Liver (tissue), 9 donors: ENCODE data around the gene CPNE8. TPM values are rescaled to one million over a fixed set of nuclear protein-coding genes. Genes with fewer than 3 reads are reported as not detected.

ENCODE experiments used
- DNase-seq: peaks from one replicate; pipeline ENCODE4 v3.0.0-alpha.2; 2017; ENCODE audit warnings: low spot score
- H3K27ac ChIP-seq, 2 donors: one replicate each; pipeline ENCODE4 v1.7.0; 2013; ENCODE audit warnings: inconsistent platforms in 2 of 2, low read length in 2 of 2, control low read depth in 1 of 2, low read depth in 1 of 2, mild to moderate bottlenecking in 1 of 2
- H3K27me3 ChIP-seq, 4 donors: one replicate each; pipeline versions ENCODE4 v1.6.1 to v1.7.0; 2013; ENCODE audit warnings: low read length in 3 of 4, inconsistent platforms in 1 of 4, mild to moderate bottlenecking in 1 of 4, moderate library complexity in 1 of 4; ENCODE audit not compliant: control insufficient read depth in 4 of 4, insufficient read depth in 4 of 4
- H3K36me3 ChIP-seq, 4 donors: one replicate each; pipeline versions ENCODE4 v1.6.1 to v1.7.0; 2013; ENCODE audit warnings: low read length in 3 of 4, mild to moderate bottlenecking in 3 of 4, low read depth in 1 of 4, moderate library complexity in 1 of 4; ENCODE audit not compliant: control insufficient read depth in 4 of 4, insufficient read depth in 3 of 4
- H3K4me1 ChIP-seq, 4 donors: one replicate each; pipeline versions ENCODE4 v1.6.1 to v1.7.0; 2013; ENCODE audit warnings: low read length in 3 of 4, mild to moderate bottlenecking in 3 of 4, moderate library complexity in 1 of 4; ENCODE audit not compliant: control insufficient read depth in 4 of 4, insufficient read depth in 4 of 4
- H3K4me3 ChIP-seq, 3 donors: one replicate each; pipeline versions ENCODE4 v1.6.1 to v1.7.0; 2013; ENCODE audit warnings: low read length in 3 of 3, control low read depth in 1 of 3, low read depth in 1 of 3, mild to moderate bottlenecking in 1 of 3
- H3K9ac ChIP-seq, 2 donors: one replicate each; pipeline ENCODE4 v1.7.0; 2013; ENCODE audit warnings: low read length in 2 of 2, mild to moderate bottlenecking in 2 of 2, moderate library complexity in 2 of 2, control low read depth in 1 of 2, low read depth in 1 of 2
- H3K9me3 ChIP-seq, 4 donors: one replicate each; pipeline versions ENCODE4 v1.6.1 to v1.7.0; 2013; ENCODE audit warnings: low read length in 3 of 4; ENCODE audit not compliant: control insufficient read depth in 4 of 4
- ATF3 ChIP-seq: IDR thresholded peaks from 2 replicates; pipeline ENCODE4 v1.6.1; 2016; ENCODE audit warnings: antibody characterized with exemption
- CTCF ChIP-seq: fragments of 150-350 bp; IDR thresholded peaks from 2 replicates; pipeline ENCODE4 v1.5.1; 2017; ENCODE audit warnings: improper control_type of control experiment, low read depth, low read length; ENCODE audit not compliant: missing input control
- FOXA1 ChIP-seq: IDR thresholded peaks from 2 replicates; pipeline ENCODE4 v1.6.1; 2016; ENCODE audit warnings: antibody characterized with exemption
- FOXA2 ChIP-seq: IDR thresholded peaks from 2 replicates; pipeline ENCODE4 v1.6.1; 2016; ENCODE audit warnings: antibody characterized with exemption
- GABPA ChIP-seq, 2 donors: IDR thresholded peaks in 1 of 2; conservative IDR thresholded peaks in 1 of 2; 2 replicates each; pipeline ENCODE4 v1.6.1; 2016; ENCODE audit warnings: antibody characterized with exemption in 2 of 2, mild to moderate bottlenecking in 1 of 2, moderate library complexity in 1 of 2
- JUND ChIP-seq, 2 donors: IDR thresholded peaks; 2 replicates each; pipeline ENCODE4 v1.6.1; 2016; ENCODE audit warnings: antibody characterized with exemption in 2 of 2
- MAX ChIP-seq: IDR thresholded peaks from 2 replicates; pipeline ENCODE4 v1.6.1; 2016; ENCODE audit warnings: antibody characterized with exemption
- RAD21 ChIP-seq, 2 donors: IDR thresholded peaks; 2 replicates each; pipeline ENCODE4 v1.6.1; 2016; ENCODE audit warnings: antibody characterized with exemption in 2 of 2, mild to moderate bottlenecking in 2 of 2
- REST ChIP-seq: IDR thresholded peaks from 2 replicates; pipeline ENCODE4 v1.6.1; 2016; ENCODE audit warnings: antibody characterized with exemption, mild to moderate bottlenecking
- TAF1 ChIP-seq: conservative IDR thresholded peaks from 2 replicates; pipeline ENCODE4 v1.6.1; 2016; ENCODE audit warnings: antibody characterized with exemption, mild to moderate bottlenecking
- YY1 ChIP-seq: IDR thresholded peaks from 2 replicates; pipeline ENCODE4 v1.6.1; 2016; ENCODE audit warnings: antibody characterized with exemption, mild to moderate bottlenecking
- ZBTB33 ChIP-seq: IDR thresholded peaks from 2 replicates; pipeline ENCODE4 v1.6.1; 2016; ENCODE audit warnings: antibody characterized with exemption
- WGBS: extraction: QIAGEN DNeasy Blood & Tissue Kit; methylation state at CpG from one replicate; pipeline ENCODE4 v1.1.7; 2013; 5-methylcytosine and 5-hydroxymethylcytosine counted together
- polyA plus RNA-seq, 2 donors: library from polyadenylated mRNA; stranded (reverse) in 1 of 2; unstranded in 1 of 2; fragments of 200-250 nt in 1 of 2; fragments of >200 nt in 1 of 2; fragmentation: Nextera tagmentation in 1 of 2; extraction: Ambion mirVana in 1 of 2; gene quantifications; one replicate each; pipeline versions ENCODE4 v1.2.1 to v1.2.3, GENCODE V29; 2013 to 2015
- total RNA-seq, 2 donors: library from RNA; depleted of rRNA; stranded (reverse); fragments of >200 nt; gene quantifications; one replicate each; pipeline ENCODE4 v1.2.3, GENCODE V29; 2014
- donor health status: healthy.
- donor health status: healthy.
- donor health status: healthy.
- donor health status: healthy.
- donor health status: healthy.

The CPNE8 gene
- total and polyA plus RNA-seq, 4 donors, result 4.2 to 27.4 (median 10.9) TPM

- TF ChIP-seq CTCF, result no peak
- peak; percentile 26 for TF ChIP-seq ATF3
These were observed 583 bp downstream of the CPNE8 start (continued) for GRCh38 chr12:38904537-38905479.

GRCh38 chr12:38903596-38903995 lies 1.8 kb downstream of the CPNE8 start:
- peaks cover 6 to 23% (median 15%) of the 10 kb centered on the region in 4 donors for H3K4me1 ChIP-seq
- peak overlapping the region; percentile 92 to 99 for H3K27ac ChIP-seq
- H3K9me3 ChIP-seq, result no peaks in the 10 kb centered on the region
- no peak for TF ChIP-seq FOXA2
- TF ChIP-seq ZBTB33, result no peak
- no peak for TF ChIP-seq GABPA (IDR thresholded peaks at IDR 0.05 in 1 of 2, conservative IDR thresholded peaks at IDR 0.05 in 1 of 2)
- no peak for TF ChIP-seq YY1
- DNase-seq, result no peak
- peak overlapping the region; percentile 11 to 95 (median 12) for H3K4me3 ChIP-seq
- 66% methylated on average over 3 of the region's 3 CpGs for WGBS
- H3K36me3 ChIP-seq, result no peaks in the 10 kb centered on the region
- H3K27me3 ChIP-seq, result no peaks in the 10 kb centered on the region
- peak overlapping the region in 1 of 2 donors; percentile 33 for H3K9ac ChIP-seq

- H3K9ac ChIP-seq, result no peak overlapping the region
- TF ChIP-seq YY1 (no peak), FOXA1 (no peak), TAF1 (no peak), ATF3 (no peak), REST (no peak), GABPA (IDR thresholded peaks at IDR 0.05 in 1 of 2, conservative IDR thresholded peaks at IDR 0.05 in 1 of 2) (no peak), MAX (no peak), FOXA2 (no peak), JUND (IDR thresholded peaks at IDR 0.05) (no peak), RAD21 (IDR thresholded peaks at IDR 0.05) (no peak), CTCF (no peak)
- 97% methylated on average over 2 of the region's 2 CpGs for WGBS
- DNase-seq, result no peak
- peaks cover 0 to 22% (median 8%) of the 10 kb centered on the region in 4 donors for H3K4me1 ChIP-seq
- no peaks in the 10 kb centered on the region for H3K9me3 ChIP-seq
- H3K4me3 ChIP-seq, result no peak overlapping the region
- no peaks in the 10 kb centered on the region for H3K36me3 ChIP-seq
- no peak overlapping the region for H3K27ac ChIP-seq
- H3K27me3 ChIP-seq, result no peaks in the 10 kb centered on the region
These were observed 7.2 kb downstream of the CPNE8 start for GRCh38 chr12:38898001-38898684.
